HepG2 (cell line): ENCODE data around the gene TST. TPM values are rescaled to one million over a fixed set of nuclear protein-coding genes. Genes with fewer than 3 reads are reported as not detected.

ENCODE experiments used
- BCLAF1 ChIP-seq: fragments of 450-650 bp; IDR thresholded peaks from 2 replicates; pipeline ENCODE4 v1.6.1; 2017; ENCODE audit warnings: mild to moderate bottlenecking
- DMAP1 ChIP-seq: IDR thresholded peaks from 2 replicates; pipeline ENCODE4 v1.6.1; 2016
- KLF6 ChIP-seq: IDR thresholded peaks from 2 replicates; pipeline ENCODE4 v1.8.0; 2016; ENCODE audit warnings: missing biosample characterization, missing genetic modification reagents
- ONECUT2 ChIP-seq: sonication (generic); formaldehyde crosslinking; IDR thresholded peaks from 2 replicates; pipeline ENCODE4 v1.4.0; 2020; ENCODE audit warnings: missing genetic modification reagents
- PCBP1 ChIP-seq: fragments of 200-400 bp; formaldehyde crosslinking; IDR thresholded peaks from 2 replicates; pipeline ENCODE4 v1.6.1; 2017; ENCODE audit warnings: mild to moderate bottlenecking, low read depth, low read length, borderline replicate concordance
- PRPF4 ChIP-seq: fragments of 200-400 bp; formaldehyde crosslinking; IDR thresholded peaks from 2 replicates; pipeline ENCODE4 v1.6.1; 2016; ENCODE audit warnings: low read length, low read depth; ENCODE audit not compliant: poor library complexity, severe bottlenecking
- RARA ChIP-seq: IDR thresholded peaks from 2 replicates; pipeline ENCODE4 v1.6.1; 2016; ENCODE audit warnings: missing genetic modification reagents, missing compliant biosample characterization
- SNAI1 ChIP-seq: sonication (generic); formaldehyde crosslinking; IDR thresholded peaks from 2 replicates; pipeline ENCODE4 v1.5.0; 2020; ENCODE audit warnings: mild to moderate bottlenecking, missing genetic modification reagents, borderline replicate concordance
- TCF7L2 ChIP-seq: IDR thresholded peaks from 2 replicates; pipeline ENCODE4 v1.6.1; 2011; ENCODE audit warnings: mild to moderate bottlenecking, low read depth, low read length, moderate library complexity
- THYN1 ChIP-seq: sonication (generic); formaldehyde crosslinking; IDR thresholded peaks from 2 replicates; pipeline ENCODE4 v1.8.1; 2023; ENCODE audit warnings: low read depth, mild to moderate bottlenecking, moderate library complexity, missing genetic modification reagents, borderline replicate concordance
- ZMAT3 ChIP-seq: sonication (generic); formaldehyde crosslinking; conservative IDR thresholded peaks from 2 replicates; pipeline ENCODE4 v1.7.0; 2021; ENCODE audit warnings: missing genetic modification reagents
- ZNF292 ChIP-seq: sonication (generic); formaldehyde crosslinking; IDR thresholded peaks from 2 replicates; pipeline ENCODE4 v1.8.1; 2022; ENCODE audit warnings: mild to moderate bottlenecking, low read depth, missing genetic modification reagents, borderline replicate concordance
- ZNF326 ChIP-seq: sonication (generic); formaldehyde crosslinking; IDR thresholded peaks from 2 replicates; pipeline ENCODE4 v1.4.0; 2020; ENCODE audit warnings: missing genetic modification reagents, borderline replicate concordance
- ZNF350 ChIP-seq: sonication (generic); formaldehyde crosslinking; IDR thresholded peaks from 2 replicates; pipeline ENCODE4 v1.4.0; 2020; ENCODE audit warnings: mild to moderate bottlenecking, low read depth, missing genetic modification reagents, borderline replicate concordance
- ZNF441 ChIP-seq: sonication (generic); formaldehyde crosslinking; IDR thresholded peaks from 2 replicates; pipeline ENCODE4 v1.7.0; 2021; ENCODE audit warnings: missing genetic modification reagents, borderline replicate concordance
- ZNF570 ChIP-seq: sonication (generic); formaldehyde crosslinking; IDR thresholded peaks from 2 replicates; pipeline ENCODE4 v1.4.0; 2020; ENCODE audit warnings: mild to moderate bottlenecking, missing genetic modification reagents, borderline replicate concordance
- ZNF770 ChIP-seq: sonication (generic); formaldehyde crosslinking; IDR thresholded peaks from 2 replicates; pipeline ENCODE4 v1.5.0; 2020; ENCODE audit warnings: mild to moderate bottlenecking, missing genetic modification reagents
- ZNF776 ChIP-seq: sonication (generic); formaldehyde crosslinking; IDR thresholded peaks from 2 replicates; pipeline ENCODE4 v1.4.0; 2020; ENCODE audit warnings: mild to moderate bottlenecking, missing genetic modification reagents
- polyA plus RNA-seq, 8 experiments: library from polyadenylated mRNA; depleted of rRNA in 3 of 8; stranded (reverse) in 7 of 8; unstranded in 1 of 8; fragments of >200 nt; fragmentation: Illumina TruSeq in 4 of 8; extraction: Trizol in 4 of 8; gene quantifications; 2 replicates each; pipeline versions ENCODE4 v1.2.1 to v1.2.3, GENCODE V29; 2011 to 2016; ENCODE audit warnings: low read depth in 4 of 8, missing spikeins in 1 of 8, mixed read lengths in 1 of 8; ENCODE audit not compliant: insufficient read depth in 1 of 8
- total RNA-seq, 5 experiments: library from RNA; depleted of rRNA; stranded (reverse); fragments of >200 nt; fragmentation: Illumina TruSeq; extraction: Trizol; gene quantifications; 2 replicates each; pipeline ENCODE4 v1.2.3, GENCODE V29; 2016; ENCODE audit warnings: low read depth in 1 of 5
- TF ChIP-seq, protein P1 (sequence below): sonication (generic); formaldehyde crosslinking; IDR thresholded peaks from 2 replicates; pipeline ENCODE4 v1.8.0; 2022; ENCODE audit warnings: missing genetic modification reagents, low read depth, mild to moderate bottlenecking, borderline replicate concordance
- TF ChIP-seq, protein P2 (sequence below): sonication (generic); formaldehyde crosslinking; IDR thresholded peaks from 2 replicates; pipeline ENCODE4 v1.4.0; 2020; ENCODE audit warnings: mild to moderate bottlenecking, missing genetic modification reagents
- TF ChIP-seq, protein P3 (sequence below): conservative IDR thresholded peaks from 2 replicates; pipeline ENCODE4 v1.6.1; 2018; ENCODE audit warnings: missing genetic modification reagents

TST gene
- total and polyA plus RNA-seq, 2 of the 13 experiments (the other 11 are each of a cell fraction or from before 2014, with no cell fraction given), result 44.6 to 63.6 TPM

GRCh38 chr22:37018815-37019308 lies 385 bp downstream of the TST start (continued):
- TF ChIP-seq, protein P1, sequence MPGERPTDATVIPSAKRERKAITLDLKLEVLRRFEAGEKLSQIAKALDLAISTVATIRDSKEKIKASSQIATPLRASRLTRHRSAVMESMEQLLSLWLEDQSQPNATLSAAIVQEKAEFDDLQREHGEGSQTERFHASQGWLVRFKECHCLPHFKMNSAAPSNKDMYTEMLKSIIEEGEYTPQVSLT (CRISPR knock-in tag), result no peak
- TF ChIP-seq ZNF776 (CRISPR knock-in tag), result no peak
- no peak for TF ChIP-seq ZNF326
- TF ChIP-seq, protein P2, sequence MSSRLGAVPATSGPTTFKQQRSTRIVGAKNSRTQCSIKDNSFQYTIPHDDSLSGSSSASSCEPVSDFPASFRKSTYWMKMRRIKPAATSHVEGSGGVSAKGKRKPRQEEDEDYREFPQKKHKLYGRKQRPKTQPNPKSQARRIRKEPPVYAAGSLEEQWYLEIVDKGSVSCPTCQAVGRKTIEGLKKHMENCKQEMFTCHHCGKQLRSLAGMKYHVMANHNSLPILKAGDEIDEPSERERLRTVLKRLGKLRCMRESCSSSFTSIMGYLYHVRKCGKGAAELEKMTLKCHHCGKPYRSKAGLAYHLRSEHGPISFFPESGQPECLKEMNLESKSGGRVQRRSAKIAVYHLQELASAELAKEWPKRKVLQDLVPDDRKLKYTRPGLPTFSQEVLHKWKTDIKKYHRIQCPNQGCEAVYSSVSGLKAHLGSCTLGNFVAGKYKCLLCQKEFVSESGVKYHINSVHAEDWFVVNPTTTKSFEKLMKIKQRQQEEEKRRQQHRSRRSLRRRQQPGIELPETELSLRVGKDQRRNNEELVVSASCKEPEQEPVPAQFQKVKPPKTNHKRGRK (CRISPR knock-in tag), result no peak
- TF ChIP-seq BCLAF1, result no peak
- no peak for TF ChIP-seq TCF7L2
- no peak for TF ChIP-seq ZNF292 (CRISPR knock-in tag)
- no peak for TF ChIP-seq ZMAT3 (CRISPR knock-in tag)
- no peak for TF ChIP-seq PCBP1
- 0 out of 2 replicates have a peak, but pooled peaks have one; percentile 50 for TF ChIP-seq KLF6 (CRISPR knock-in tag)
- TF ChIP-seq THYN1 (CRISPR knock-in tag), result no peak
- TF ChIP-seq DMAP1, result no peak
- peak; percentile 47; the same call in 1 of the 2 replicates for TF ChIP-seq ZNF770 (CRISPR knock-in tag)
- no peak for TF ChIP-seq PRPF4
- TF ChIP-seq ONECUT2 (CRISPR knock-in tag), result no peak
- TF ChIP-seq SNAI1 (CRISPR knock-in tag), result no peak
- TF ChIP-seq, protein P3, sequence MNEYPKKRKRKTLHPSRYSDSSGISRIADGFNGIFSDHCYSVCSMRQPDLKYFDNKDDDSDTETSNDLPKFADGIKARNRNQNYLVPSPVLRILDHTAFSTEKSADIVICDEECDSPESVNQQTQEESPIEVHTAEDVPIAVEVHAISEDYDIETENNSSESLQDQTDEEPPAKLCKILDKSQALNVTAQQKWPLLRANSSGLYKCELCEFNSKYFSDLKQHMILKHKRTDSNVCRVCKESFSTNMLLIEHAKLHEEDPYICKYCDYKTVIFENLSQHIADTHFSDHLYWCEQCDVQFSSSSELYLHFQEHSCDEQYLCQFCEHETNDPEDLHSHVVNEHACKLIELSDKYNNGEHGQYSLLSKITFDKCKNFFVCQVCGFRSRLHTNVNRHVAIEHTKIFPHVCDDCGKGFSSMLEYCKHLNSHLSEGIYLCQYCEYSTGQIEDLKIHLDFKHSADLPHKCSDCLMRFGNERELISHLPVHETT (CRISPR knock-in tag), result no peak
- TF ChIP-seq ZNF350, result no peak
- TF ChIP-seq RARA, result no peak
- no peak for TF ChIP-seq ZNF570 (CRISPR knock-in tag)
- no peak for TF ChIP-seq ZNF441
